Measurements from ENCODE around the gene ISG20. TPM values are rescaled to one million over a fixed set of nuclear protein-coding genes. Genes with fewer than 3 reads are reported as not detected.

ISG20 gene
- total RNA-seq, 1 experiment from 2014 or later: 14.9 TPM

GRCh38 chr15:88607951-88608350 is 30.9 kb upstream of the ISG20 start:
- TF ChIP-seq REST (IDR thresholded peaks at IDR 0.05; ENCODE audit: insufficient read depth in 1 of 2, low read depth in 2 of 2, low read length in 1 of 2): no peak
- no peak for TF ChIP-seq SIN3A (IDR thresholded peaks at IDR 0.05; ENCODE audit: borderline replicate concordance, insufficient read depth, low read depth, low read length)
- no peak for TF ChIP-seq CTCF (IDR thresholded peaks at IDR 0.05)
- no peak for TF ChIP-seq POLR2AphosphoS5 (IDR thresholded peaks at IDR 0.05; ENCODE audit: low read depth, low read length)
- no peak for TF ChIP-seq TCF7L2 (IDR thresholded peaks at IDR 0.05; ENCODE audit: low read depth, low read length)
- no TSS peak for BruUV-seq (replicated peaks)
- peaks cover 18% of the 10 kb centered on the region for H3K4me1 ChIP-seq (ENCODE audit: control insufficient read depth, insufficient read depth, low read length)
- ChIA-PET POLR2A (interaction anchor here (0.7 kb wide), 1 partner anchor 82 kb away, joined by 3 read pairs; no protein-coding TSS in a partner anchor), CTCF (no interaction called here)
- no peaks in the 10 kb centered on the region for H3K36me3 ChIP-seq (ENCODE audit: control insufficient read depth, insufficient read depth, low read length)
- H3K27me3 ChIP-seq (ENCODE audit: control insufficient read depth, insufficient read depth, low read length): peaks cover 53% of the 10 kb centered on the region
- no peak for ATAC-seq
- DNase-seq (ENCODE audit: low read depth, low spot score): no peak
- H3K4me3 ChIP-seq (ENCODE audit: low read depth in 2 of 2, low read length in 2 of 2): no peak overlapping the region
- in situ Hi-C loops (cut with HindIII; ENCODE audit: low pct_unique_long_range_greater_than_20kb, low sequenced_read_pairs): no loop called here
- H3K9me3 ChIP-seq (ENCODE audit: control insufficient read depth, insufficient read depth, low read depth, low read length): no peaks in the 10 kb centered on the region
- intact Hi-C loops (cut with micrococcal nuclease; ENCODE audit: unreplicated experiment): no loop called here
- no peak overlapping the region for H3K27ac ChIP-seq (ENCODE audit: low read length)

- H3K4me3 ChIP-seq (ENCODE audit: low read depth in 2 of 2, low read length in 2 of 2): no peak overlapping the region
- no peak overlapping the region for H3K27ac ChIP-seq (ENCODE audit: low read length)
- no peak for DNase-seq (ENCODE audit: low read depth, low spot score)
- CTCF ChIA-PET: no interaction called here
- POLR2A ChIA-PET: interaction anchor here (0.7 kb wide), 1 partner anchor 81 kb away, joined by 3 read pairs; no protein-coding TSS in a partner anchor
- H3K9me3 ChIP-seq (ENCODE audit: control insufficient read depth, insufficient read depth, low read depth, low read length): no peaks in the 10 kb centered on the region
- no peak for ATAC-seq
- H3K4me1 ChIP-seq (ENCODE audit: control insufficient read depth, insufficient read depth, low read length): peaks cover 22% of the 10 kb centered on the region
- no peak for TF ChIP-seq SIN3A (IDR thresholded peaks at IDR 0.05; ENCODE audit: borderline replicate concordance, insufficient read depth, low read depth, low read length)
- H3K27me3 ChIP-seq (ENCODE audit: control insufficient read depth, insufficient read depth, low read length): peaks cover 47% of the 10 kb centered on the region
- BruUV-seq (replicated peaks): no TSS peak
- in situ Hi-C loops (cut with HindIII; ENCODE audit: low pct_unique_long_range_greater_than_20kb, low sequenced_read_pairs): no loop called here
- intact Hi-C loops (cut with micrococcal nuclease; ENCODE audit: unreplicated experiment): no loop called here
- H3K36me3 ChIP-seq (ENCODE audit: control insufficient read depth, insufficient read depth, low read length): no peaks in the 10 kb centered on the region
Observed at GRCh38 chr15:88608607-88609181, 30.1 kb upstream of the ISG20 start.

GRCh38 chr15:88609344-88610090 is 29.3 kb upstream of the ISG20 start:
- TF ChIP-seq CTCF (IDR thresholded peaks at IDR 0.05) (no peak), REST (IDR thresholded peaks at IDR 0.05; ENCODE audit: insufficient read depth in 1 of 2, low read depth in 2 of 2, low read length in 1 of 2) (no peak), SIN3A (IDR thresholded peaks at IDR 0.05; ENCODE audit: borderline replicate concordance, insufficient read depth, low read depth, low read length) (no peak), POLR2AphosphoS5 (IDR thresholded peaks at IDR 0.05; ENCODE audit: low read depth, low read length) (no peak), TCF7L2 (IDR thresholded peaks at IDR 0.05; ENCODE audit: low read depth, low read length) (no peak)
- Histone ChIP-seq H3K4me3 (ENCODE audit: low read depth in 2 of 2, low read length in 2 of 2) (no peak overlapping the region), H3K27ac (ENCODE audit: low read length) (no peak overlapping the region), H3K36me3 (ENCODE audit: control insufficient read depth, insufficient read depth, low read length) (no peaks in the 10 kb centered on the region), H3K4me1 (ENCODE audit: control insufficient read depth, insufficient read depth, low read length) (peaks cover 15% of the 10 kb centered on the region), H3K9me3 (ENCODE audit: control insufficient read depth, insufficient read depth, low read depth, low read length) (no peaks in the 10 kb centered on the region), H3K27me3 (ENCODE audit: control insufficient read depth, insufficient read depth, low read length) (peaks cover 47% of the 10 kb centered on the region)
- no TSS peak for BruUV-seq (replicated peaks)
- ATAC-seq (no peak), DNase-seq (ENCODE audit: low read depth, low spot score) (no peak)
- POLR2A ChIA-PET: no interaction called here
- CTCF ChIA-PET: no interaction called here
- intact Hi-C loops (cut with micrococcal nuclease; ENCODE audit: unreplicated experiment) (loop anchor here (5.0 kb wide), 1 partner anchor 117 kb away; no protein-coding TSS in a partner anchor), in situ Hi-C loops (cut with HindIII; ENCODE audit: low pct_unique_long_range_greater_than_20kb, low sequenced_read_pairs) (no loop called here)
